Parathyroid adenoma (tissue), 2 donors: ENCODE data around the gene ARHGAP15.

ENCODE experiments used
- H2AFZ ChIP-seq: fragments of 300-600 bp; sonication (generic); one replicate; pipeline ENCODE4 v1.7.0; 2017; ENCODE audit warnings: antibody characterized with exemption, mild to moderate bottlenecking
- H3K27ac ChIP-seq: fragments of 300-600 bp; sonication (generic); one replicate; pipeline ENCODE4 v1.7.0; 2017
- H3K27me3 ChIP-seq: fragments of 300-600 bp; sonication (generic); one replicate; pipeline ENCODE4 v1.7.0; 2017; ENCODE audit warnings: low read length; ENCODE audit not compliant: control insufficient read depth, insufficient read depth
- H3K36me3 ChIP-seq: fragments of 300-600 bp; sonication (generic); one replicate; pipeline ENCODE4 v1.7.0; 2017; ENCODE audit warnings: low read length; ENCODE audit not compliant: control insufficient read depth, insufficient read depth
- H3K4me1 ChIP-seq: fragments of 300-600 bp; sonication (generic); one replicate; pipeline ENCODE4 v1.7.0; 2017; ENCODE audit warnings: control low read depth
- H3K4me2 ChIP-seq: fragments of 300-600 bp; sonication (generic); one replicate; pipeline ENCODE4 v1.7.0; 2017; ENCODE audit warnings: low read length
- H3K4me3 ChIP-seq: fragments of 300-600 bp; sonication (generic); one replicate; pipeline ENCODE4 v1.7.0; 2017; ENCODE audit warnings: low read depth, low read length
- H3K79me2 ChIP-seq: fragments of 300-600 bp; sonication (generic); one replicate; pipeline ENCODE4 v1.7.0; 2017; ENCODE audit warnings: control low read depth
- H3K9ac ChIP-seq: fragments of 300-600 bp; sonication (generic); one replicate; pipeline ENCODE4 v1.7.0; 2017; ENCODE audit warnings: mild to moderate bottlenecking
- H3K9me3 ChIP-seq: fragments of 300-600 bp; sonication (generic); one replicate; pipeline ENCODE4 v1.7.0; 2017; ENCODE audit warnings: low read length; ENCODE audit not compliant: control insufficient read depth
- CTCF ChIP-seq: fragments of 300-600 bp; sonication (generic); IDR thresholded peaks from one replicate; pipeline ENCODE4 v1.7.0; 2017; ENCODE audit warnings: antibody characterized with exemption, mild to moderate bottlenecking
- donor health status: primary hyperparathyroidism.

Gene ARHGAP15

DNA sequence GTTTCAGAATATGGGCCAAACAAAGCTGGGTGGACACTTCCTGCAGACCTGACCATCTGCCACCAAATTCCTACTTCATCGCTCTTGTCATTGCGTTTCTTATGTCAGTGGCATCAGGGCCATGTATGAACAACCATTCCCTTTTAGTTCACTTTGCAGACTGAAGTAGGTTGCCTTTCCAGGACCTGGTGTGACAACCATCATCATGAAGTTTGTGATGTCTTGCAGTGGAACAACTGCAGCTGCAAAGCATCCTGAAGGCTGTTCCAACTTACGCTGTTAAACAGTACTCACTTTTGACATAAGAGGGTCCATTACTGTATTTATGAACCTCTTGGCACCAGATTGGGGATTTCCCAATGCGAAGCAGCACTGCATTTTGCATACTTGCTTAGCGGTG, 511.6 kb downstream of the ARHGAP15 start:
- Histone ChIP-seq H3K4me3 (no peak overlapping the region), H3K9ac (no peak overlapping the region), H3K27me3 (no peaks in the 10 kb centered on the region), H3K4me2 (no peak overlapping the region), H3K27ac (no peak overlapping the region), H3K9me3 (no peaks in the 10 kb centered on the region), H2AFZ (no peak overlapping the region), H3K36me3 (peaks cover 2% of the 10 kb centered on the region), H3K79me2 (no peaks in the 10 kb centered on the region), H3K4me1 (no peaks in the 10 kb centered on the region)
- TF ChIP-seq CTCF, result no peak

- Histone ChIP-seq H3K4me2 (no peak overlapping the region), H3K27me3 (no peaks in the 10 kb centered on the region), H3K4me1 (no peaks in the 10 kb centered on the region), H3K9ac (no peak overlapping the region), H3K36me3 (no peaks in the 10 kb centered on the region), H3K4me3 (no peak overlapping the region), H3K79me2 (no peaks in the 10 kb centered on the region), H3K9me3 (no peaks in the 10 kb centered on the region), H2AFZ (no peak overlapping the region), H3K27ac (no peak overlapping the region)
- TF ChIP-seq CTCF, result no peak
These were observed 516.9 kb downstream of the ARHGAP15 start for GRCh38 chr2:143645921-143646645.

GRCh38 chr2:143649226-143649740, 520.1 kb downstream of the ARHGAP15 start:
- Histone ChIP-seq H2AFZ (no peak overlapping the region), H3K9me3 (no peaks in the 10 kb centered on the region), H3K4me3 (no peak overlapping the region), H3K9ac (no peak overlapping the region), H3K27ac (no peak overlapping the region), H3K27me3 (no peaks in the 10 kb centered on the region), H3K36me3 (no peaks in the 10 kb centered on the region), H3K4me1 (no peaks in the 10 kb centered on the region), H3K79me2 (no peaks in the 10 kb centered on the region), H3K4me2 (no peak overlapping the region)
- TF ChIP-seq CTCF, result no peak

GRCh38 chr2:143652692-143653091, 523.5 kb downstream of the ARHGAP15 start:
- Histone ChIP-seq H3K4me1 (no peaks in the 10 kb centered on the region), H3K9ac (no peak overlapping the region)
- no peak for TF ChIP-seq CTCF

GRCh38 chr2:143668234-143668633, 539.0 kb downstream of the ARHGAP15 start:
- no peak overlapping the region for H3K4me3 ChIP-seq
- no peaks in the 10 kb centered on the region for H3K4me1 ChIP-seq
- H3K79me2 ChIP-seq, result no peaks in the 10 kb centered on the region
- H3K9ac ChIP-seq, result no peak overlapping the region
- no peak for TF ChIP-seq CTCF
- no peaks in the 10 kb centered on the region for H3K36me3 ChIP-seq
- no peak overlapping the region for H2AFZ ChIP-seq
- H3K4me2 ChIP-seq, result no peak overlapping the region
- no peaks in the 10 kb centered on the region for H3K9me3 ChIP-seq
- H3K27ac ChIP-seq, result no peak overlapping the region
- no peaks in the 10 kb centered on the region for H3K27me3 ChIP-seq

More at GRCh38 chr2:143652692-143653091, 523.5 kb downstream of the ARHGAP15 start:
- Histone ChIP-seq H3K27ac (no peak overlapping the region), H3K27me3 (no peaks in the 10 kb centered on the region), H3K9me3 (no peaks in the 10 kb centered on the region), H2AFZ (no peak overlapping the region), H3K36me3 (no peaks in the 10 kb centered on the region), H3K4me2 (no peak overlapping the region), H3K4me3 (no peak overlapping the region), H3K79me2 (no peaks in the 10 kb centered on the region)
